HCT116 (cell line): ENCODE data around the gene LRP1. TPM values are rescaled to one million over a fixed set of nuclear protein-coding genes. Genes with fewer than 3 reads are reported as not detected.

Experiments
- ATAC-seq: fragments of 200-7000 bp; cut with Tn5 transposase; 2 replicates; pipeline ENCODE4 v1.9.1; 2020; ENCODE audit warnings: mild to moderate bottlenecking, moderate library complexity
- BruUV-seq: library from RNA; stranded (reverse); fragments of 400-500 nt; replicated peaks from 2 replicates; lab custom pipeline; 2021; lab: Mats Ljungman, UMichigan
- CTCF ChIA-PET: fragments of 300-600 bp; sonication (Branson Sonifier 250); formaldehyde crosslinking; loops from one replicate; lab custom pipeline; 2021; ENCODE audit warnings: antibody characterized with exemption; lab: Charles Lee
- POLR2A ChIA-PET: fragments of 300-600, 350-600 bp; sonication (Branson Sonifier 250); formaldehyde crosslinking; loops from one replicate; lab custom pipeline; 2021; ENCODE audit warnings: antibody characterized with exemption; lab: Charles Lee
- RAD21 ChIA-PET, 2 experiments: fragments of 300-600 bp; sonication (Branson Sonifier 250); formaldehyde crosslinking; loops; one replicate each; lab custom pipeline; 2023; ENCODE audit warnings: low total read pairs in 2 of 2; ENCODE audit not compliant: uncharacterized antibody in 2 of 2, unreplicated experiment in 2 of 2, low non-redundant PET in 1 of 2; lab: Charles Lee
- DNase-seq: peaks from one replicate; pipeline ENCODE4 v3.0.0-alpha.2; 2010; ENCODE audit warnings: low read depth, low spot score
- H2AFZ ChIP-seq: fragments of 200-600 bp; shearing (Covaris generic), sonication (generic); 2 replicates; pipeline ENCODE4 v1.6.1; 2017; ENCODE audit warnings: low read depth, mixed run types, mixed read lengths, antibody characterized with exemption, low read length; ENCODE audit not compliant: poor library complexity, severe bottlenecking
- H3K27ac ChIP-seq: 2 replicates; pipeline ENCODE4 v1.5.1; 2012; ENCODE audit warnings: low read depth, low read length
- H3K27me3 ChIP-seq: fragments of 200-600 bp; sonication (generic); 2 replicates; pipeline ENCODE4 v1.6.1; 2016; ENCODE audit warnings: mixed run types, low read length, mixed read lengths; ENCODE audit not compliant: insufficient read depth
- H3K36me3 ChIP-seq, 2 experiments: fragments of 200-500 bp in 1 of 2; fragments of 200-600 bp in 1 of 2; sonication (Bioruptor generic) in 1 of 2; sonication (generic) in 1 of 2; 2 replicates each; pipeline versions ENCODE4 v1.5.1 to v1.6.1; 2014 to 2016; ENCODE audit warnings: low read length in 2 of 2, inconsistent platforms in 1 of 2, mixed read lengths in 1 of 2, mixed run types in 1 of 2; ENCODE audit not compliant: insufficient read depth in 2 of 2, control insufficient read depth in 1 of 2
- H3K4me1 ChIP-seq, 2 experiments: fragments of 200-600 bp in 1 of 2; sonication (generic) in 1 of 2; 2 replicates each; pipeline versions ENCODE4 v1.5.1 to v1.6.1; 2012 to 2017; ENCODE audit warnings: low read length in 2 of 2, inconsistent platforms in 1 of 2, mild to moderate bottlenecking in 1 of 2, mixed read lengths in 1 of 2, mixed run types in 1 of 2, moderate library complexity in 1 of 2; ENCODE audit not compliant: insufficient read depth in 2 of 2, control insufficient read depth in 1 of 2
- H3K4me2 ChIP-seq: fragments of 200-600 bp; sonication (generic); 2 replicates; pipeline ENCODE4 v1.6.1; 2017; ENCODE audit warnings: mixed run types, low read length, mixed read lengths
- H3K4me3 ChIP-seq, 2 experiments: fragments of 200-600 bp in 1 of 2; sonication (generic) in 1 of 2; replicated peaks in 1 of 2; 2 replicates each; pipeline ENCODE4 v1.5.1; 2011 to 2016; ENCODE audit warnings: low read length in 2 of 2, control low read depth in 1 of 2, low read depth in 1 of 2, mild to moderate bottlenecking in 1 of 2, mixed read lengths in 1 of 2, mixed run types in 1 of 2
- H3K79me2 ChIP-seq: fragments of 200-600 bp; sonication (generic); 2 replicates; pipeline ENCODE4 v1.6.1; 2017; ENCODE audit warnings: mild to moderate bottlenecking, mixed run types, low read length, moderate library complexity, mixed read lengths; ENCODE audit not compliant: insufficient read depth
- H3K9ac ChIP-seq: fragments of 200-600 bp; sonication (generic); 2 replicates; pipeline ENCODE4 v1.6.1; 2016; ENCODE audit warnings: low read length, mixed read lengths
- H3K9me2 ChIP-seq: fragments of 200-600 bp; sonication (generic), shearing (Covaris generic); 2 replicates; pipeline ENCODE4 v1.6.1; 2017; ENCODE audit warnings: mixed run types, mild to moderate bottlenecking, moderate library complexity; ENCODE audit not compliant: insufficient read depth
- H3K9me3 ChIP-seq, 2 experiments: fragments of 200-500 bp in 1 of 2; fragments of 200-600 bp in 1 of 2; sonication (Bioruptor generic) in 1 of 2; sonication (generic) in 1 of 2; 2 replicates each; pipeline ENCODE4 v1.6.1; 2014 to 2017; ENCODE audit warnings: low read length in 2 of 2, mixed read lengths in 2 of 2, inconsistent platforms in 1 of 2, low read depth in 1 of 2, mild to moderate bottlenecking in 1 of 2, mixed run types in 1 of 2, moderate library complexity in 1 of 2; ENCODE audit not compliant: control insufficient read depth in 1 of 2, insufficient read depth in 1 of 2
- H4K20me1 ChIP-seq: fragments of 200-600 bp; sonication (generic), shearing (Covaris generic); 2 replicates; pipeline ENCODE4 v1.6.1; 2017; ENCODE audit warnings: mixed run types, mild to moderate bottlenecking, moderate library complexity; ENCODE audit not compliant: insufficient read depth
- CBX3 ChIP-seq: IDR thresholded peaks from 2 replicates; pipeline ENCODE4 v1.6.1; 2012; ENCODE audit warnings: low read depth
- CEBPB ChIP-seq: IDR thresholded peaks from 2 replicates; pipeline ENCODE4 v1.6.1; 2012; ENCODE audit warnings: low read depth
- EGR1 ChIP-seq: IDR thresholded peaks from 2 replicates; pipeline ENCODE4 v1.6.1; 2012; ENCODE audit warnings: low read depth
- EZH2 ChIP-seq: fragments of 200-600 bp; sonication (generic); IDR thresholded peaks from 2 replicates; pipeline ENCODE4 v1.6.1; 2017; ENCODE audit warnings: antibody characterized with exemption, mixed run types
- FOSL1 ChIP-seq: IDR thresholded peaks from 2 replicates; pipeline ENCODE4 v1.6.1; 2012; ENCODE audit warnings: low read depth
- JUND ChIP-seq: IDR thresholded peaks from 2 replicates; pipeline ENCODE4 v1.6.1; 2012
- MAX ChIP-seq: IDR thresholded peaks from 2 replicates; pipeline ENCODE4 v1.6.1; 2012
- POLR2A ChIP-seq: IDR thresholded peaks from 2 replicates; pipeline ENCODE4 v1.7.0; 2011; ENCODE audit warnings: borderline replicate concordance; ENCODE audit not compliant: insufficient read depth, insufficient read length; ENCODE audit errors: extremely low read depth
- POLR2AphosphoS5 ChIP-seq: IDR thresholded peaks from 2 replicates; pipeline ENCODE4 v1.6.1; 2011; ENCODE audit warnings: mild to moderate bottlenecking, low read depth, low read length, moderate library complexity
- RAD21 ChIP-seq: IDR thresholded peaks from 2 replicates; pipeline ENCODE4 v1.6.1; 2012; ENCODE audit warnings: low read depth, mild to moderate bottlenecking
- SRF ChIP-seq: IDR thresholded peaks from 2 replicates; pipeline ENCODE4 v1.6.1; 2012; ENCODE audit warnings: low read depth
- YY1 ChIP-seq: IDR thresholded peaks from 2 replicates; pipeline ENCODE4 v1.6.1; 2011; ENCODE audit warnings: low read length, low read depth, moderate library complexity, mild to moderate bottlenecking; ENCODE audit not compliant: insufficient replicate concordance; ENCODE audit errors: extremely low read depth
- ZFX ChIP-seq: fragments of 450-650 bp; IDR thresholded peaks from 2 replicates; pipeline ENCODE4 v1.6.1; 2017
- ZNF274 ChIP-seq: fragments of 200-500 bp; sonication (Bioruptor generic); IDR thresholded peaks from 2 replicates; pipeline ENCODE4 v1.6.1; 2014; ENCODE audit warnings: mild to moderate bottlenecking, low read depth, low read length, inconsistent platforms
- intact Hi-C: fragments of 100-400 bp; cut with micrococcal nuclease; formaldehyde crosslinking; loops from 2 replicates; pipeline ENCODE4 v1.10.0; 2022
- total RNA-seq: library from RNA; stranded (reverse); gene quantifications from one replicate; pipeline ENCODE4 v1.2.1, GENCODE V29; 2021; ENCODE audit not compliant: unreplicated experiment

The LRP1 gene
- total RNA-seq, 1 experiment from 2014 or later, result 12.0 TPM

- Histone ChIP-seq H3K4me1 (peaks cover under 1 to 33% of the 10 kb centered on the region in 2 experiments), H3K4me2 (no peak overlapping the region), H3K9me2 (no peaks in the 10 kb centered on the region), H4K20me1 (no peaks in the 10 kb centered on the region), H3K27ac (no peak overlapping the region), H3K79me2 (no peaks in the 10 kb centered on the region), H3K27me3 (no peaks in the 10 kb centered on the region), H3K36me3 (no peaks in the 10 kb centered on the region), H3K9me3 (no peaks in the 10 kb centered on the region), H2AFZ (no peak overlapping the region), H3K4me3 (no peak overlapping the region), H3K9ac (no peak overlapping the region)
- BruUV-seq, result no TSS peak
- intact Hi-C loops, result no loop called here
- CTCF ChIA-PET, result no interaction called here
- POLR2A ChIA-PET, result no interaction called here
- no peak for DNase-seq
- RAD21 ChIA-PET, result no interaction called here
- no peak for ATAC-seq
- TF ChIP-seq CBX3, result no peak
- no peak for TF ChIP-seq POLR2A
- no peak for TF ChIP-seq YY1
- no peak for TF ChIP-seq EZH2
- no peak for TF ChIP-seq MAX
- TF ChIP-seq CEBPB, result no peak
These were observed 3.8 kb downstream of the LRP1 start for GRCh38 chr12:57131896-57132744.

GRCh38 chr12:57133013-57133569, 4.8 kb downstream of the LRP1 start:
- ATAC-seq (no peak), DNase-seq (no peak)
- H3K9me2 ChIP-seq, result no peaks in the 10 kb centered on the region
- no peaks in the 10 kb centered on the region for H3K79me2 ChIP-seq
- no peak overlapping the region for H3K9ac ChIP-seq
- POLR2A ChIA-PET, result no interaction called here
- no peak overlapping the region for H2AFZ ChIP-seq
- RAD21 ChIA-PET, result no interaction called here
- CTCF ChIA-PET, result no interaction called here
- no peaks in the 10 kb centered on the region for H3K36me3 ChIP-seq
- H3K4me3 ChIP-seq, result no peak overlapping the region
- H3K27me3 ChIP-seq, result no peaks in the 10 kb centered on the region
- no peaks in the 10 kb centered on the region for H3K9me3 ChIP-seq
- H3K4me1 ChIP-seq, result peaks cover 0 to 23% of the 10 kb centered on the region in 2 experiments; a peak in 2 of 4 replicates
- intact Hi-C loops, result no loop called here
- no TSS peak for BruUV-seq
- H4K20me1 ChIP-seq, result no peaks in the 10 kb centered on the region
- H3K27ac ChIP-seq, result no peak overlapping the region
- TF ChIP-seq POLR2AphosphoS5 (no peak), POLR2A (no peak), ZFX (no peak), SRF (no peak), FOSL1 (no peak), JUND (no peak), CEBPB (no peak), RAD21 (no peak), EGR1 (no peak), CBX3 (no peak), MAX (no peak), ZNF274 (no peak)
- H3K4me2 ChIP-seq, result no peak overlapping the region; the same call in 1 of the 2 replicates
